SK-N-SH treated with all-trans-retinoic acid at 6 μM for 48 hours (cell line): ENCODE results near the gene FRMD1.

Experiments
- ARNTL ChIP-seq: fragments of 450-650 bp; formaldehyde crosslinking; IDR thresholded peaks from 2 replicates; pipeline ENCODE4 v1.5.0; 2020; ENCODE audit warnings: low read depth, mild to moderate bottlenecking, moderate library complexity, borderline replicate concordance
- ESRRG ChIP-seq: fragments of 250-450 bp; sonication (Bioruptor Pico); IDR thresholded peaks from 2 replicates; pipeline ENCODE4 v1.6.1; 2021; ENCODE audit warnings: mild to moderate bottlenecking
- GLIS3 ChIP-seq: fragments of 250-450 bp; sonication (Bioruptor Pico); IDR thresholded peaks from 2 replicates; pipeline ENCODE4 v1.5.0; 2020; ENCODE audit warnings: mild to moderate bottlenecking, moderate library complexity
- ISL1 ChIP-seq: fragments of 250-450 bp; sonication (Bioruptor Pico); IDR thresholded peaks from 2 replicates; pipeline ENCODE4 v2.1.2; 2022; ENCODE audit warnings: mild to moderate bottlenecking, moderate library complexity
- ZFP3 ChIP-seq: fragments of 250-450 bp; sonication (Bioruptor Pico); IDR thresholded peaks from 2 replicates; pipeline ENCODE4 v1.5.0; 2020; ENCODE audit warnings: mild to moderate bottlenecking, moderate library complexity
- ZFP30 ChIP-seq: fragments of 450-650 bp; formaldehyde crosslinking; IDR thresholded peaks from 2 replicates; pipeline ENCODE4 v1.5.0; 2022; ENCODE audit warnings: mild to moderate bottlenecking, moderate library complexity
- TF ChIP-seq, protein P1 (sequence below): fragments of 250-450 bp; sonication (Bioruptor Pico); IDR thresholded peaks from 2 replicates; pipeline ENCODE4 v1.8.0; 2020; ENCODE audit warnings: mild to moderate bottlenecking, moderate library complexity, borderline replicate concordance
- TF ChIP-seq, protein P2 (sequence below): fragments of 250-450 bp; sonication (Bioruptor Pico); IDR thresholded peaks from 2 replicates; pipeline ENCODE4 v1.8.0; 2021; ENCODE audit warnings: low read depth, mild to moderate bottlenecking, moderate library complexity, borderline replicate concordance
- TF ChIP-seq, protein P3 (sequence below): fragments of 250-450 bp; sonication (Bioruptor Pico); IDR thresholded peaks from 2 replicates; pipeline ENCODE4 v1.5.1; 2020; ENCODE audit warnings: low read depth, mild to moderate bottlenecking, moderate library complexity
- TF ChIP-seq, protein P4 (sequence below): fragments of 250-450 bp; sonication (Bioruptor Pico); IDR thresholded peaks from 2 replicates; pipeline ENCODE4 v1.5.1; 2021; ENCODE audit warnings: mild to moderate bottlenecking, moderate library complexity

DNA sequence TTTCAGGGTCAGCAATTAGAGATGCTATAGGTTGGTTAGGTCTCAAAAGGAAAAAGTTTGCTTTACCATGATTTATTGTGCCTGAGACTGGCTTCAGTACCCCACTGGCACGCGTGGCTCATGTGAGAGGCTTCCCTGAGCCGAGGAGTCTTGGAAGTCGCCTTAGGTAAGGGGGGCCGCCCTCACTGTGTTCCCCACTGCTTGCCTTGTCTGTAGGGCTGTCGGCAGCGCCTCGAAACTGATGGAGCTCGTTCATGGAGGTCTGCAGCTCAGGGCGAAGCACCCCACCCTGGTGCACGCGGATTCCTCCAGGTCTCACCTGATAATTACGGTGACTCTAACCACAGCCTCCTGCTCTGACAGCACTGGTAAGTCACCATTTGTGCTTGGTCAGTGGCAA, 39.2 kb downstream of the FRMD1 start:
- TF ChIP-seq ESRRG (CRISPR knock-in tag) (no peak), ARNTL (CRISPR knock-in tag) (no peak), ISL1 (CRISPR knock-in tag) (no peak), GLIS3 (no peak), ZFP30 (CRISPR knock-in tag) (no peak), ZFP3 (no peak)
- TF ChIP-seq, protein P1, sequence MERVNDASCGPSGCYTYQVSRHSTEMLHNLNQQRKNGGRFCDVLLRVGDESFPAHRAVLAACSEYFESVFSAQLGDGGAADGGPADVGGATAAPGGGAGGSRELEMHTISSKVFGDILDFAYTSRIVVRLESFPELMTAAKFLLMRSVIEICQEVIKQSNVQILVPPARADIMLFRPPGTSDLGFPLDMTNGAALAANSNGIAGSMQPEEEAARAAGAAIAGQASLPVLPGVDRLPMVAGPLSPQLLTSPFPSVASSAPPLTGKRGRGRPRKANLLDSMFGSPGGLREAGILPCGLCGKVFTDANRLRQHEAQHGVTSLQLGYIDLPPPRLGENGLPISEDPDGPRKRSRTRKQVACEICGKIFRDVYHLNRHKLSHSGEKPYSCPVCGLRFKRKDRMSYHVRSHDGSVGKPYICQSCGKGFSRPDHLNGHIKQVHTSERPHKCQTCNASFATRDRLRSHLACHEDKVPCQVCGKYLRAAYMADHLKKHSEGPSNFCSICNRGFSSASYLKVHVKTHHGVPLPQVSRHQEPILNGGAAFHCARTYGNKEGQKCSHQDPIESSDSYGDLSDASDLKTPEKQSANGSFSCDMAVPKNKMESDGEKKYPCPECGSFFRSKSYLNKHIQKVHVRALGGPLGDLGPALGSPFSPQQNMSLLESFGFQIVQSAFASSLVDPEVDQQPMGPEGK (CRISPR knock-in tag) = no peak
- TF ChIP-seq, protein P2, sequence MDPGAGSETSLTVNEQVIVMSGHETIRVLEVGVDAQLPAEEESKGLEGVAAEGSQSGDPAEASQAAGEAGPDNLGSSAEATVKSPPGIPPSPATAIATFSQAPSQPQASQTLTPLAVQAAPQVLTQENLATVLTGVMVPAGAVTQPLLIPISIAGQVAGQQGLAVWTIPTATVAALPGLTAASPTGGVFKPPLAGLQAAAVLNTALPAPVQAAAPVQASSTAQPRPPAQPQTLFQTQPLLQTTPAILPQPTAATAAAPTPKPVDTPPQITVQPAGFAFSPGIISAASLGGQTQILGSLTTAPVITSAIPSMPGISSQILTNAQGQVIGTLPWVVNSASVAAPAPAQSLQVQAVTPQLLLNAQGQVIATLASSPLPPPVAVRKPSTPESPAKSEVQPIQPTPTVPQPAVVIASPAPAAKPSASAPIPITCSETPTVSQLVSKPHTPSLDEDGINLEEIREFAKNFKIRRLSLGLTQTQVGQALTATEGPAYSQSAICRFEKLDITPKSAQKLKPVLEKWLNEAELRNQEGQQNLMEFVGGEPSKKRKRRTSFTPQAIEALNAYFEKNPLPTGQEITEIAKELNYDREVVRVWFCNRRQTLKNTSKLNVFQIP (CRISPR knock-in tag) = no peak
- TF ChIP-seq, protein P3, sequence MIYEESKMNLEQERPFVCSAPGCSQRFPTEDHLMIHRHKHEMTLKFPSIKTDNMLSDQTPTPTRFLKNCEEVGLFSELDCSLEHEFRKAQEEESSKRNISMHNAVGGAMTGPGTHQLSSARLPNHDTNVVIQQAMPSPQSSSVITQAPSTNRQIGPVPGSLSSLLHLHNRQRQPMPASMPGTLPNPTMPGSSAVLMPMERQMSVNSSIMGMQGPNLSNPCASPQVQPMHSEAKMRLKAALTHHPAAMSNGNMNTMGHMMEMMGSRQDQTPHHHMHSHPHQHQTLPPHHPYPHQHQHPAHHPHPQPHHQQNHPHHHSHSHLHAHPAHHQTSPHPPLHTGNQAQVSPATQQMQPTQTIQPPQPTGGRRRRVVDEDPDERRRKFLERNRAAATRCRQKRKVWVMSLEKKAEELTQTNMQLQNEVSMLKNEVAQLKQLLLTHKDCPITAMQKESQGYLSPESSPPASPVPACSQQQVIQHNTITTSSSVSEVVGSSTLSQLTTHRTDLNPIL (CRISPR knock-in tag) = no peak
- TF ChIP-seq, protein P4, sequence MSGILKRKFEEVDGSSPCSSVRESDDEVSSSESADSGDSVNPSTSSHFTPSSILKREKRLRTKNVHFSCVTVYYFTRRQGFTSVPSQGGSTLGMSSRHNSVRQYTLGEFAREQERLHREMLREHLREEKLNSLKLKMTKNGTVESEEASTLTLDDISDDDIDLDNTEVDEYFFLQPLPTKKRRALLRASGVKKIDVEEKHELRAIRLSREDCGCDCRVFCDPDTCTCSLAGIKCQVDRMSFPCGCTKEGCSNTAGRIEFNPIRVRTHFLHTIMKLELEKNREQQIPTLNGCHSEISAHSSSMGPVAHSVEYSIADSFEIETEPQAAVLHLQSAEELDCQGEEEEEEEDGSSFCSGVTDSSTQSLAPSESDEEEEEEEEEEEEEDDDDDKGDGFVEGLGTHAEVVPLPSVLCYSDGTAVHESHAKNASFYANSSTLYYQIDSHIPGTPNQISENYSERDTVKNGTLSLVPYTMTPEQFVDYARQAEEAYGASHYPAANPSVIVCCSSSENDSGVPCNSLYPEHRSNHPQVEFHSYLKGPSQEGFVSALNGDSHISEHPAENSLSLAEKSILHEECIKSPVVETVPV = no peak
